HG03521 (cell line): ENCODE results near the gene PCED1B.
"Not testable (repeated sequence)": the region's sequence is repeated elsewhere in the genome, so short reads cannot be mapped to it uniquely, and the experiment has no call there.

ENCODE experiments used
- ATAC-seq: cut with Tn5 transposase; IDR thresholded peaks from one replicate; pipeline ENCODE4 v1.9.1; 2021; ENCODE audit warnings: mild to moderate bottlenecking, moderate library complexity; ENCODE audit not compliant: unreplicated experiment

Gene PCED1B

DNA sequence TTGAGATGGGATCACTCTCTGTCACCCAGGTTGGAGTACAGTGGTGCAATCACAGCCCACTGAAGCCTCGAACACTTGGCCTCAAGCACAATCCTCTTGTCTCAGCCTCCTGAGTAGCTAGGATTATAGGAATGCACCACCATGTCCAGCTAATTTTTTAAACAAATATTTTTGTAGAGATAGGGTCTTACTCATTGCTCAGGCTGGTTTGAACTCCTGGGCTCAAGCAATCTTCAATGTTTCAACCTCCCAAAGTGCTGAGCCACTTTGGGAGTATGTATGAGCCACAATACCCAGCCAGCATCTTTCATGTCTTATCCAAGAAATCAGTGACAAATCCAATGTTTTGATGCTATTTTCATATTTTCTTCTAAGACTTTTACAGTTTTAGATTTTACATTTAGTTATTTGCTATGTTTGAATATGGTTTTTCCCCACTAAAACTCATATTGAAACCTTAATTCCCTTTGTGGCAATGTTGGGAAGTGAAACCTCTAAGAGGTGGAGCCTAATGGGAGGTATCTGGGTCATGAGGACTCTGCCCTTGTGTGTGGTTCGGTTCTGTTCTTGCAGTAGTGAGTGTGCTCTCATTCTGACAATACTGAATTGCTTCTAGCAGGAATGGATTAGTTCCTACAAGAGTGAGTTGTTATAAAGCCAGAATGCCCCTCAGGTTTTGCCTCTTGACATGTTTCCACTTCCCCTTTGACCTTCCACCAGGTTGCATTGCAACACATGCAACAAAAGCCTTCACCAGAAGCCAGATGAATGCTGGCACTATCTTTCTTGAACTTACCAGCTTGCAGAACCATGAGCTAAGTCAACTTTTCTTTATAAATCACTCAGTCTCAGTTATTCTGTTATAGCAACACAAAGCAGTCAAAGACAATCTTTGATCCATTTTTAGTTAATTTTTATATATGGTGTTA is 81.2 kb downstream of the PCED1B start:
- no peak for ATAC-seq

DNA sequence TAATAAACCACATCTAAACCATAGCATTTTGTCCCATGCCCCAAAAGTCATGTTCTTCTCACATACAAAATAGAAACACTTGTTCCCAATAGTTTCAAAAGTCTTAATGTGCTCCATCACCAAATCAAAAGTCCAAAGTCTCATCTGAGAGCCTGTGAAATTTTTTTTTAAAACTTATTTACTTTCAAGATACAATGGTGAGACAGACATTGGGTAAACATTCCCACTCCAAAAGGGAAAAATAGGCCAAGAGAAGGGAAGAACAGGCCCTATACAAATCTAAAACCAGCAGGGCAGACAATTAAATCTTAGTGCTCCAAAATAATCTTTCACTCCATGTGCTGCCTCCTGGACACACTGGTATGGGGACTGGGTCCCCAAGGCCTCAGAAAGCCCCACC is 84.7 kb downstream of the PCED1B start:
- ATAC-seq: no peak

DNA sequence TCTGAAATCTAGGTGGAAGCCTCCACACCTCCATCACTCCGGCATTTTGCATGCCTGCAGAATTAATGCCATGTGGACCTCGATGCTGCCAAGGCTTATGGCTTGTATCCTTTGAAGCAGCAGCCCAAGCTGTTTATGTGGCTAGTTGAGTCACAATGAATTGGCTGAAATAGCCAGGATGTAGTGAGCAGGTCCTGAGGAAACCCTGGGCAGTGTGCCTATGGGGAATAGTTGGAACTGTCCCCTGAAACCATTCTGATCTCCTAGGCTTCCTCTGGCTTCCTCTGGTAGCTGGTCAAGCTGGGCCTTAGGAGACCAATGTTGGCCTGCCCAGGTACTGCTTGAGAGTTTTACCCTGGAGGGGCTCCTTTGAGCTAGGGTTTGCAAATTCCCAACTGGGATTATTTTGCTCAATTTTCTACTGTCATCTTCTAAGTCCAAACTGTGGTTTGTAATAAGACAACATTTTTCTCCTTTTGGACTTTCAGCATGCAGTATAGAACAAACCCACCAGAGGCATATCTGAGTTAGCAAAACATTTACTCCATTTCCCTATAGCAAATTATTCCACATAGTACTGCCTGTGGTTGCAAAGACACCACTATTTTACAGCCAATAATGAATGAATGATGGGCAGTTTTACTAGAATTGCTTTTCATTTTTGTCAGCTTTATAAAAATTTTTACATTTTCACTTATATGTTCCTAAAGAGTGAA is 85.5 kb downstream of the PCED1B start:
- no peak for ATAC-seq

DNA sequence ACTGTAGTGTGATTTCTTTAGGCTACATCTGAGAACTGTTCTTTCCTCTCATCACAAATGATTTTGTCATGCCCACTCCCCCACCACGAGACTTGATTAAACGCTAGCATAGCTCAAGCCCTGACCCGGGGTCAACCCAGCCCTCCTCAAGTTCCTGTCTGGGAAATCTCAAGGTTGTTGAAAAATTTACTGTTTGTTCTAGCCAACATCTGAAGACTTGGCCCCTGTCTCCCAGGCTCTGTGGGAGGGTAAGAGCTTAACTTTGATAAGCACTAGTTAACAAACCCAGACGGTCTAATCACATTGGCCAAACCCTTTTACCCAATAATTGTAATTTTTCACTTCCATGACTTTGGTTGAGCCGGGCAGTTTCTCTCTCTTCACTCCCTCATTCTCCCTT is 86.5 kb downstream of the PCED1B start:
- no peak for ATAC-seq

DNA sequence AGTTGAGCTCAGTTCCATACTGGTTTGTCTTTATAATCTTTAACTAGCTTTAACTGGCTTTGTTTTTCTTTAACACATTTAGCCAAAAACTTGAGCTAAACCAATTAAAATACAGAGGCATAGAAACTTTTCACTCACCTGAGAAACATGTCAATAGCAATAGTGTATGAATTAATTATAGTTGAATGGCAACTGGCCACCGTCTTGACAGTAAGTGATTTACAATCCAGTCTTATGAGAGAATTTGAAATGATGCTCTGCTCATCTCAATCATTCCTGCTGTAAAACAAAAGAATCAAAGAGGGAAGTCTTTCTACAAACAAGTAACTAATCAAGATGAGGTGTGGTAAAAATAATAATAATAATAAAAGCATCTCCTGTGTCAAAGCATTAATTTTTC is 86.9 kb downstream of the PCED1B start:
- no peak for ATAC-seq

DNA sequence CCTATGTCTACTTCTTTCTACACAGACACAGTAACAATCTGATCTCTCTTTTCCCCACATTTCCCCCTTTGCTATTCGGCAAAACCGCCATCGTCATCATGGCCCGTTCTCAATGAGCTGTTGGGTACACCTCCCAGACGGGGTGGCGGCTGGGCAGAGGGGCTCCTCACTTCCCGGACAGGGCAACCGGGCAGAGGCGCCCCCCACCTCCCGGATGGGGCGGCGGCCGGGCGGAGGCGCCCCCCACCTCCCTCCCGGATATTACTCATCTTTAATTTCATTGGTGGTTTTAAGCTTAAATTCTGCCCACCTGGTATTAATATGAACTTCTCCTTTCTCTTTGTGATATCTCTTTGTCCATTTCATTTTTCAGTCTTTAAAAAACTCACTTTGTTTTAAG is 90.9 kb downstream of the PCED1B start:
- ATAC-seq: not testable (repeated sequence)

DNA sequence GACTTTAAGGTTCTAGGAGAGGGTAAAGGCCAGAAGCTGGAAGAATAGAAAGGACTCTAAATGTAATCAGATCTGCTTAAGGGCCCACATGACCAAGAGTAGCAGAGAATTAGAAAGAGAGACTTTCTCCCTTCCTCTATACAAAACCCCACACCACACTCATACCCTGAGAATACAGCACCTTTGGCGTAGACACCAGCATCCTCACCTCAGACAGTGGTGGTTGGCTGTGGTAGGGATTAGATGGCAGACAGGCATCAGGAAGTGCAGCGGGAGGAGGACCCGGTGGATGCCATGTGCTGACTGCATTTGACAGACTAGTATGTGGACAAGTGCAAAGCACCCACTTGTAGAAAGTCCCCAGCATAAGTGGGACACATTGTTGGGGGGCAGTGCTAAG is 98.6 kb downstream of the PCED1B start:
- no peak for ATAC-seq

DNA sequence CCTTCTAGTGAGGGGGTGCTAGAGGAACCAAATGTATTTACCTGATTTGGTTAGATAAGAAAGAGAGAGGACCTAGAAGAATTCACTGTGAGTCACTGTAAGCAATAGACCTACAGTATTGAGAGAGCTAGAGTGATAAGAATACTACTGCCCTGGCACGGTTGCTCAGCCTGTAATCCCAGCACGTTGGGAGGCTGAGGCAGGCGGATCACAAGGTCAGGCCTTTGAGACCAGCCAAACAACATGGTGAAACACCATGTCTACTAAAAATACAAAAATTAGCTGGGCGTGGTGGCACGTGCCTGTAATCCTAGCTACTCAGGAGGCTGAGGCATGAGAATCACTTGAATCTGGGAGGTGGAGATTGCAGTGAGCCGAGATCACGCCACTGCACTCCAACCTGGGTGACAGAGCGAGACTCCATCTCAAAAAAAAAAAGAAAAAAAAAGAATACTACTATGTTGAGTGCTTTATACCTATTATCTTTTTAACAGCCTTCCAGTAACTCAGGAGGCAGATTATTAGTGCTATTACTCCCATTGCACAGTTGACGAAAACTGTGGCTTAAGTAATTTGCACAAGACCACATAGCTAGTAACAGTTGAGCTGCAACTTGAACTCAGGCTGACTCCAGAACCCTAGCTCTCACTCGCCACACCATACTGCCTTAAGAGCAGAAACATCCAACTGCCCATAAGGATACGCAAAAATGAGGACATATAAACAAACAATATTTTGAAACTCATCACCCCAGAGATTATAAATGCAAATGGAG is 102.9 kb downstream of the PCED1B start:
- ATAC-seq: not testable (repeated sequence)

DNA sequence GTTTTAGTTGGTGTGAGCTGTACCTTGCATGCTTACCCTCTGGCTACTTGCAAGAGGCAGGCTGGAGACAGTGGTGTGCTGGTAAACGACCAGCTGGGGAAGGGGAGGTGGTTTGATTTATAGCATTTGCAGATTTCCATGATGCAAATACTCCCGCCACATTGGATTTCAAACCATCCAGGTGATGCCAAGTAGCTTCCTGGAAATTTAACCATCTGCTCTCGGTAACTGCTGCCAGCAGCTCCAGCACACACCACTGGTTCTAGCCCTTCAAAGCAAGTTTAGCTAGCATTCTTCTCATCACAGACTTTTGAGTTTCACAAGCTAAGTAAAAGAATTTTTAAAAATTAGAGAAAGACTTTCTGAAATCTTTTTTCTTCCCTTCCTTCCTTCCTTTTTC is 104.8 kb downstream of the PCED1B start:
- no peak for ATAC-seq

DNA sequence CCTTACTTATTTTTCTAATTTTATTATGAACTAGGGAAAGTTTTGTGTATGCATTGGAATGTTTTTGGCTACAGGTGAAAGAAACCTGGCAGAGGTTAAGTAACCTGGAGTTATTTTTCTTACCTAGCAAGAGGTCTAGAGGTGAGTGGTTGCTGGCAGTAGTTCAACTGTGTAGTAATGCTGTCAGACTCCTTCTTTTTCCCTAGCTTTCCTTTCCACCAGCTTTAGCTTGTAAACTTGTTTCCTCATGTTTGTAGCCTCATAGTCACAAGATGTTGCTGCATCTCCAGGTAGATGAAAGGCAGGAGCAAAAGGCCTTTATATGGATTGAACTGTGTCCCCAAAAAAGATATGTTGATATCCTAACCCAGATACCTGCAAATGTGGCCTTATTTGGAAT is 105.4 kb downstream of the PCED1B start:
- ATAC-seq: no peak

DNA sequence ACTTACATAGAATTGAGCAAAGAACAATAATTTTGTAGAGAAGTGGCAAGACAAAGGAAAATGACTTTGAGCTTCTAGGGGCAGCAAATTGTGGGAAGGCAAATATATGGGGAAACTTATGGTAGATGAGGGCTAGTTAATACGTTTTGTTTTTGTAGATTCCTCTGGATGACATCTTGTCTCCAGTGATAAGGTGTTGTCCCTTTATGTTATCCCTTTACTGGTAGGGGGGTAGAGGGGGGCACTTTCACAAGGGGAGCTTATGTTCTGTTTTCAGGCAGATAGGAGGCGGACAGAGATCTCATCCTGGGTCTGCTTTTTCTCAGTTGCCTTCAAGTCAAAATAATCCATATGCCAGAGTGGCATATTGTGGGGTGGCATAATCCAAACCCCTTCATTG is 106.8 kb downstream of the PCED1B start:
- ATAC-seq: no peak

DNA sequence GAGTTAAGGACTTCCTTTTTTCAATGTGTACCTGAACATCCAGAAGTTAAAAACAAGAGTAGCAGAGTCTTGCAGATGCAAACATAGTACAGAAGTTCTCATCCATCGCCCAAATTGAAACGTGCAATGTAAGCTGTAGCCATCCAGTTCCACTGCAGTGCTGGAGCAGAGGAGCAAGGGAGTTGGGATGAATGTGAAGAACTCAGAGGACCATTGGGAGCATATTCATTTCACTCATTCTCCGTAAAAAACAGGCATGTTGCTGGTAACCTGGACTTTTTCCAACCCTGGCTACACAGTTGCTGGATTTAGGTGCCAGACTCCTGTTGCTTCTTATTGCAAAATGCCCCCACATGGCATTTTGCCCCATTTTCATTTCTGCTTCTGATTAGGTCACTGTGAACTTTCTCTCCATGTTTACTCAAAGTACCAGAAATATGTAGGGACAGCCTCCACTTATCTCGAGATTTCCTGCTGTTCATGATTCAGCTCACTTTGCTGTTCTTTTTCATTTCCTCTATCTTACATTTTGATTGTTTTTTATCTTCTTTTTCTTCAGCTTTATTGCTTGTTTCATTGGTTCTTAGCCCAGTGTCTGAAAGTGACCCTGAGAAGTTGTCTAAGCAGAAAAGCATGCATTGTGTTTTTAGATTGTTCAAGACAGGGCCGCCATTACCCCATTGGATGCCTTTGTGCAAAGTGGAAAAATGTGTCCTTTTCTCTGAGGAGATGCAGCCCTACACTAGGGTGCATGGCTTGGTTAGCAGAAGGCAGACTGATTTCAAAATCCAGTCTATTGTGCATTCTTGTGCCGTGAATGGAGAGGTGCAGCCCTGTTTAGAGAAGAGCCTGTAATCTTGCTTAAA is 109.4 kb downstream of the PCED1B start:
- ATAC-seq: no peak

DNA sequence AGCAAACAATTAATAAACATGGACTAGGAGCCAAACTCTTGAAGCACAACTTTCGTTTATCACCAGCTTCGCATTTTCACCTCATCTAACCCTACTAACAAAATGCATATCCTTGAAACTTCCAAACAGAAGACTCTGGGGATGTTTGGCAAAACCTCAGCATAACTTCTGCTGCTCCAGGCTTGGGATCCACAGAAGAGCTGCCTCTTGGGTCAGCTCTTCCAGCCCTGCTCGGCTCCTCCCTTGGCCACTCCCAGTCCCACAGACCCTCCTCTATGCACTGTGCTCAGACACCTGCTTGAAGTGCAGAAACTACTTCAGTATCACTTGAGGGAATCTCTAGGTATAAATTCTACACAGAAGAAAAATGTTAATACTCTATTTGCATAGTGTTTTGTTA is 110.3 kb downstream of the PCED1B start:
- no peak for ATAC-seq

DNA sequence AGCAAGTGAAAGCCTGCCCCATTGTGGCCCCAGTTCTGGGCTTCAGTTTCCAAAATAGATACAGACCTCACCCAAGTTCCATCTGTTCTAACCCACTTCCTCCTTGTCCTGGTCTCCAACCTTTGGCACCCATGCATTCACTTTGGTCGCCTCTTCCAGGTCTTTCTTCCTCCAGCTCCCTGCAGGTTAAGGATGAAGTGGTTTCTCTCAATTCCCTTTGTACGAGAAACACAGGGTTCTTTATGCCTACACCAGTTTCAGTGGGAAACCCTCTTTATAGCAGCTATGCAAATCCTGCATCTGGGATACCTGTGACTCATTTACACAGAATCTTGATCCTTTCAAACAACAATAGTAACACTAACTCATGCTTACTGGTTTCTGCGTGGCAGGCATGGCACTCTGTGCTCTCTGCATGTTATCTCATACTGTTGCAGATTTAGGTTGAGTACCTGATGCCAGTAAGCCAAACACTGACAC is 110.9 kb downstream of the PCED1B start:
- no peak for ATAC-seq

DNA sequence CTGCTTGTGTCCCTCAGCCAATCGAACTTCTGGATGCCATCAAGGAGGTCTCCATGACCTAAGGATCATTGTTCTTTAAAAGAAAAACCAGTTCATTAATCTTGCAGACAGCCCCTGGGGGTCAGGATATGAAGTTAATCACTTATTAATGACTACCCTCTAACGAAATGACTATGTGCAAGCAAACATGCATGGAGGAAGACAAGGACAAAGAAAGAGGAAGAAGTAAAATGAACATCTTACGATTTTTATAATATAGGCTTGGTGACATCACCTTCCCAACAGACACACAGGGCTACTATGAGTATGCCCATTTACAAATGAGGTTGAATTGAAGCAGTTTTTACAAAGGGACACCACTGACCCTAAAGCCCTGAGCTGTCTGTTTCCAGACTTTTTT is 111.5 kb downstream of the PCED1B start:
- no peak for ATAC-seq

DNA sequence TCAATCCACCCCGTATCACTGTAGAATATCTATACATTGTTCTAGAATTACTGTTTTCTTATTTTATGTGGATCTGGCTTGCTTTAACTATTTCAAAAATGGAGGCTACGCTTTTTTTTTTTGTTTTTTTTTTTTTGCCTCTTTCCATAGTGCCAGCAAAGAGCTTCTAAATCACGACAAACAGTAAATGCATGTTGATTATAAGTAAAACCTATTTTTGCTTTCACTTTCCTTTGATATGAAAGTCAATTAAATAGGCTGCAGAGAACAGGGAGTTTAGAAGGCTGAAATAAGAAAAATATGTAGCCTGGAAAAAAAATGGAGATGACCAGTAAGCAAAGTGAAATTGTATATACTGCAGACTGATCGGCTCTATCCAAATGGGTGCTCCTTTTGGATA is 112.6 kb downstream of the PCED1B start:
- no peak for ATAC-seq

DNA sequence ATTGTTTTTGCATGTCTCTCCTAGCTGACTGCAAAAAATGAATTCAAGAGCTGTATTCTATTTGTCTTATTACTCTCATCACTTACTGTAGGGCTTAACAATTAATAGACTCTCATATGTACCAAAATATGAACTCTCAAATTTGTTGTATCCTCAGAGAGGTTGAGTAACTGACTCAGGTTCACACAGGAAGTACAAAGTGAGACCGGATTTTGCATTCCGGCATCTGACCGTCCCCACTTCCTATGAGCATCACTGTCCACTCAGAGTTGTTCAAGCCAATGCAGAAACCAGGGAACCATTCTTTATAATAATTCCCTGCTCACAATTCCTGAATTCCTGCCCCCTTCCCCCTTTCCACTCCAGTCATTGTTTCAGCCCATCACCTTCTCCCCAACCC is 113.6 kb downstream of the PCED1B start:
- no peak for ATAC-seq

DNA sequence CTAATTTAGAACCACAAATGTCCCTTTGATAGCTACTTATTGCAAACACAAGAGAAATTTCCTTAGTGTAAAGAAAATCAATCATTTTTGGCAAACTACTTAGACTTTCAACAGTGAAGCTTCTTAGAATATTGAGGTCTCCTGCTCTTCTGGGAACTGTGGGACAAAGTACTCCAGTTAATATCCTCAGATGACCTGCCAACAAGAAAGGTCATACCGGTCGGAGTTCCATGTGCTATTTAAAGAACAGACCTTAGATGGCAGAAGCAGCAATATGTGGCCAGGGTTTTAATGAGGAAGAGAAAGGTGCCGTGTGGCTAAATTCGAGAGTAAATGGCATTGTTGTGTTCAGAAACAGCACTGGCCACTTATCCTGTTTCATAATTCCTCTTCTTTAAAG is 115.1 kb downstream of the PCED1B start:
- ATAC-seq: no peak

DNA sequence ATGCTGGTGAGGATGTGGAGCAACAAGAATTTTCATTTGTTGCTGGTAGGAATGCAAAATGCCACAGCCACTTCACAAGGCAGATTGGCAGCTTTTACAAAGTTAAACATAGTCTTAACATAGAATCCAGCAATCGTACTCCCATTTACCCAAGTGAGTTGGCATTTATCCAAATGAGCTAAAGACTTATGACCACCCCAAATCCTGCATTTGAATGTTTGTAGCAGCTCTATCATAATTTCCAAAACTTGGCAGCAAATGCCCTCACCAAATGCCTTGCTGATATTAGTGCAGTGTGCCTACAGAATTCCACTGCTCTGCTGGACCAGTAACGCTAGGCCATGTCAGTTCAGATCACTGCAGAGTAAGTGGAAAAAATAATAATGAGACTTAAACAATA is 121.0 kb downstream of the PCED1B start:
- ATAC-seq: no peak

DNA sequence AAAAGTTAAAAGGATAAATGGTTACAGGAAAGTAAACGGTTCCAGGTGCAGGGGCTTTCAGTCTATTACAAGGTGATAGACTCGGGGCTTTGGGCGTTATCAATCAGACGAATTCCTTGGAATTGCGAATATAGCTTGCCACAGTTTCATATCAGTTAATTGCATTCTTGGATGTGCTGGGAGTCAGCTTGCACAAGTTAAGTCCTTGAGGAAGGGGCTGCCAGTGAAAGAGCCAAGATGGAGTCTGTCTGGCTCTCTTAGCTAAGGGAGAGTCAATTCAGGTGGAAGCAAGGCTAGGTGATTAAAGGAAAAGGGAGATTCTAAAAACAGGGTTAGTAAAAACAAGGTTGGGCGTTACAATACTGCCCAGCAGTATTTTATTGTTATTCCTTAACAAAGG is 121.8 kb downstream of the PCED1B start:
- not testable (repeated sequence) for ATAC-seq
